Effector CD4-positive, alpha-beta T cell (primary cell): ENCODE measurements around the gene ADPGK.
"Not testable (repeated sequence)": the region's sequence is repeated elsewhere in the genome, so short reads cannot be mapped to it uniquely, and the experiment has no call there.

Source experiments
- DNase-seq: peaks from one replicate; pipeline ENCODE4 v3.0.0-alpha.2; 2020
- total RNA-seq: gene quantifications from one replicate; lab custom pipeline; 2026; lab: John Stamatoyannopoulos, UW

The ADPGK gene
- total RNA-seq, result 106 reads per million, percentile 84 among the genes with 10 or more reads in this experiment

GRCh38 chr15:72783640-72784455 lies at the start of gene ADPGK:
ADPGK (minus strand) TSS chr15:72783758; CDS start chr15:72783691, 67 bp downstream.
- peak; percentile 93 for DNase-seq

GRCh38 chr15:72827226-72827625 lies 43.7 kb upstream of the ADPGK start:
- DNase-seq, result no peak

GRCh38 chr15:72826611-72827010 lies 43.1 kb upstream of the ADPGK start:
- no peak for DNase-seq

- no peak for DNase-seq
Observed at GRCh38 chr15:72825829-72826228, 42.3 kb upstream of the ADPGK start.

GRCh38 chr15:72824781-72825180 lies 41.2 kb upstream of the ADPGK start:
- DNase-seq, result no peak

GRCh38 chr15:72824112-72824511 lies 40.6 kb upstream of the ADPGK start:
- DNase-seq, result no peak

GRCh38 chr15:72820278-72820677 lies 36.7 kb upstream of the ADPGK start:
- no peak for DNase-seq

GRCh38 chr15:72818632-72819031 lies 35.1 kb upstream of the ADPGK start:
- DNase-seq, result no peak

- DNase-seq, result no peak
Observed at GRCh38 chr15:72813345-72814004, 29.9 kb upstream of the ADPGK start.

- DNase-seq, result no peak
Observed at GRCh38 chr15:72809329-72809728, 25.8 kb upstream of the ADPGK start.

- not testable (repeated sequence) for DNase-seq
Observed at GRCh38 chr15:72807346-72807745, 23.8 kb upstream of the ADPGK start.

- no peak for DNase-seq
Observed at GRCh38 chr15:72803006-72803405, 19.4 kb upstream of the ADPGK start.

- no peak for DNase-seq
Observed at GRCh38 chr15:72801590-72802325, 18.2 kb upstream of the ADPGK start.

GRCh38 chr15:72800833-72801481 lies 17.4 kb upstream of the ADPGK start:
- no peak for DNase-seq

GRCh38 chr15:72797834-72798233 lies 14.3 kb upstream of the ADPGK start:
- DNase-seq, result no peak

- no peak for DNase-seq
Observed at GRCh38 chr15:72797338-72797689, 13.8 kb upstream of the ADPGK start.

GRCh38 chr15:72796515-72797337 lies 13.2 kb upstream of the ADPGK start:
- no peak for DNase-seq

- DNase-seq, result no peak
Observed at GRCh38 chr15:72796210-72796514, 12.6 kb upstream of the ADPGK start.

GRCh38 chr15:72793766-72794660 lies 10.5 kb upstream of the ADPGK start:
- no peak for DNase-seq

GRCh38 chr15:72792431-72792830 lies 8.9 kb upstream of the ADPGK start:
- no peak for DNase-seq

- DNase-seq, result no peak
Observed at GRCh38 chr15:72790302-72790910, 6.8 kb upstream of the ADPGK start.
